Measurements from ENCODE around the gene SHOC1.

DNA sequence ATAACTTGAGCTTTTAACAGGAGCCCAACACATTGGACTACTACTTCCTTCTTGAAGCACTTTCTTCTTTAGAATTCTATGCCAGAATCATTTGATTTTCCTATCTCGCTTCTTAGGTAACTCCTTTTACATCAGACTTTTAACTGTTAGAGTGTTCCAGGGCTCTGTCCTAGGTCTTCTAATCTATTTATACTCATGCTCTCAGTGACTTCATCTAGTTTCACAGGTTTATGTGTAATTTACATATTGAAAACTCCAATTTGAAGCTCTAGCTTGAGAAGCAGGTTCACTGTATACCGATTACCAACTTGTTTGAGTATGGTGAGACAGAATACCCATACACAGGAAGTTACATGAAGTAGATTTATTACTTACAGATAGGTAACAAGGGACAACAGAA is 11.3 kb downstream of the SHOC1 start:
- TF ChIP-seq, protein P1, sequence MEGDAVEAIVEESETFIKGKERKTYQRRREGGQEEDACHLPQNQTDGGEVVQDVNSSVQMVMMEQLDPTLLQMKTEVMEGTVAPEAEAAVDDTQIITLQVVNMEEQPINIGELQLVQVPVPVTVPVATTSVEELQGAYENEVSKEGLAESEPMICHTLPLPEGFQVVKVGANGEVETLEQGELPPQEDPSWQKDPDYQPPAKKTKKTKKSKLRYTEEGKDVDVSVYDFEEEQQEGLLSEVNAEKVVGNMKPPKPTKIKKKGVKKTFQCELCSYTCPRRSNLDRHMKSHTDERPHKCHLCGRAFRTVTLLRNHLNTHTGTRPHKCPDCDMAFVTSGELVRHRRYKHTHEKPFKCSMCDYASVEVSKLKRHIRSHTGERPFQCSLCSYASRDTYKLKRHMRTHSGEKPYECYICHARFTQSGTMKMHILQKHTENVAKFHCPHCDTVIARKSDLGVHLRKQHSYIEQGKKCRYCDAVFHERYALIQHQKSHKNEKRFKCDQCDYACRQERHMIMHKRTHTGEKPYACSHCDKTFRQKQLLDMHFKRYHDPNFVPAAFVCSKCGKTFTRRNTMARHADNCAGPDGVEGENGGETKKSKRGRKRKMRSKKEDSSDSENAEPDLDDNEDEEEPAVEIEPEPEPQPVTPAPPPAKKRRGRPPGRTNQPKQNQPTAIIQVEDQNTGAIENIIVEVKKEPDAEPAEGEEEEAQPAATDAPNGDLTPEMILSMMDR (conservative IDR thresholded peaks at IDR 0.05 in 1 of 2, IDR thresholded peaks at IDR 0.05 in 1 of 2; ENCODE audit: low read depth in 1 of 2, low read length in 2 of 2), result no peak
- no peak for TF ChIP-seq EZH2 (IDR thresholded peaks at IDR 0.05; ENCODE audit: low read length, missing control alignments)
